Measurements from ENCODE around the gene FAM209A.
A peak's percentile ranks its signal among the peaks of the same experiment; 100 is the strongest.

The FAM209A gene

DNA sequence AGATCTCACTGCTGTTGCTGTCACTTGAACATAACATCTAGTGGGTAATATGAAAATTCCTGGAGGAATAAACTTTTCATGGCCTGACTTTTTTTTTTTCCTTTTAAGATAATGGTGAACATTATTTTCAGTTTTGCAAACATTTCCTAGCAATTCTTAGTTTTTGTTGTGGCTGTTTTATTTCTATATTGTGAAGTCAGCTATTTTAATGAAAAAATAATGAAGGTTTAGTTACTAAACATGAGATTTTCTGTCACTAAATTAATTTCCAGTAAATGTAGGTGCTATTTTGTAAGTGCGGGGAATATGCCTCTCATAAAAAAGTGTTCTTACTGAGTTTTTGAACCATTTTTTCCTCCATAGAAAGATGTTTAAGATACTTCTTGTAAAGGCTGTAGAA lies 23.4 kb upstream of the FAM209A start:
- Histone ChIP-seq H3K9me2 (replicated peaks; ENCODE audit: insufficient read depth, low read length) (no peaks in the 10 kb centered on the region), H3K27me3 (replicated peaks; ENCODE audit: insufficient read depth, low read length) (no peaks in the 10 kb centered on the region), H3K9ac (ENCODE audit: low read length) (no peak overlapping the region), H3K27ac (ENCODE audit: low read length) (no peak overlapping the region), H3K36me3 (replicated peaks; ENCODE audit: insufficient read depth, low read length) (no peaks in the 10 kb centered on the region), H3K4me3 (ENCODE audit: low read length) (no peak overlapping the region), H3K4me1 (ENCODE audit: low read length) (no peaks in the 10 kb centered on the region), H3K79me2 (ENCODE audit: low read length) (peaks cover 5% of the 10 kb centered on the region), H3F3A (ENCODE audit: insufficient read depth, low read length) (no peaks in the 10 kb centered on the region), H4K20me1 (ENCODE audit: insufficient read depth, low read length) (no peaks in the 10 kb centered on the region), H3K9me3 (replicated peaks; ENCODE audit: insufficient read depth, low read length) (no peaks in the 10 kb centered on the region), H2AFZ (ENCODE audit: low read length) (no peak overlapping the region), H3K4me2 (ENCODE audit: low read depth, low read length) (no peak overlapping the region)
- DNase-seq: no peak
- no peak for TF ChIP-seq EZH2phosphoT487 (IDR thresholded peaks at IDR 0.05; ENCODE audit: low read length)
- TF ChIP-seq, protein P1, sequence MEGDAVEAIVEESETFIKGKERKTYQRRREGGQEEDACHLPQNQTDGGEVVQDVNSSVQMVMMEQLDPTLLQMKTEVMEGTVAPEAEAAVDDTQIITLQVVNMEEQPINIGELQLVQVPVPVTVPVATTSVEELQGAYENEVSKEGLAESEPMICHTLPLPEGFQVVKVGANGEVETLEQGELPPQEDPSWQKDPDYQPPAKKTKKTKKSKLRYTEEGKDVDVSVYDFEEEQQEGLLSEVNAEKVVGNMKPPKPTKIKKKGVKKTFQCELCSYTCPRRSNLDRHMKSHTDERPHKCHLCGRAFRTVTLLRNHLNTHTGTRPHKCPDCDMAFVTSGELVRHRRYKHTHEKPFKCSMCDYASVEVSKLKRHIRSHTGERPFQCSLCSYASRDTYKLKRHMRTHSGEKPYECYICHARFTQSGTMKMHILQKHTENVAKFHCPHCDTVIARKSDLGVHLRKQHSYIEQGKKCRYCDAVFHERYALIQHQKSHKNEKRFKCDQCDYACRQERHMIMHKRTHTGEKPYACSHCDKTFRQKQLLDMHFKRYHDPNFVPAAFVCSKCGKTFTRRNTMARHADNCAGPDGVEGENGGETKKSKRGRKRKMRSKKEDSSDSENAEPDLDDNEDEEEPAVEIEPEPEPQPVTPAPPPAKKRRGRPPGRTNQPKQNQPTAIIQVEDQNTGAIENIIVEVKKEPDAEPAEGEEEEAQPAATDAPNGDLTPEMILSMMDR (IDR thresholded peaks at IDR 0.05; ENCODE audit: low read length): no peak

DNA sequence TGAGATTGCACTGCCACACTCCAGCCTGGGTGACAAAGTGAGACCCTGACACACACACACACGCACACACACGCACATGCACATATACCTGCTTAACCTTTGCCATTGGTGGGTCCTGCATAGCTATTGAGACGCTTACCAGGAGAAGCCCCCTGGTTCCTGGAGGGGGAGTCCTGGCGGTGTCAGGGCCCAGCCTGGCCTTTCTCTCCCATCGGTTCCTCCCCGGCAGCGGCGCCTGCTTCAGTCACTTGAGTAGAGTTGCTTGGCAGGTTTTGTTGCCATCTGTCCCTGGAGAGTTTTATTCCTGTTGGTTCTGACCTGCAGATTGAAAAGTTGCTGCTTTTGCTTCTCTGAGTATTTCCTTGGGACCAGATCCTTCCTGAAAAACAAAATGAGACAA lies 20.6 kb upstream of the FAM209A start:
- TF ChIP-seq EZH2 (optimal IDR thresholded peaks at IDR 0.05; ENCODE audit: low read depth, low read length) (no peak), EZH2phosphoT487 (IDR thresholded peaks at IDR 0.05; ENCODE audit: low read length) (no peak)
- TF ChIP-seq, protein P1 (IDR thresholded peaks at IDR 0.05; ENCODE audit: low read length): no peak
- DNase-seq: no peak
- no peak overlapping the region for H3K4me2 ChIP-seq (ENCODE audit: low read depth, low read length)
- H3K36me3 ChIP-seq (replicated peaks; ENCODE audit: insufficient read depth, low read length): no peaks in the 10 kb centered on the region
- peaks cover 7% of the 10 kb centered on the region for H3K79me2 ChIP-seq (ENCODE audit: low read length)
- H3K9me2 ChIP-seq (replicated peaks; ENCODE audit: insufficient read depth, low read length): no peaks in the 10 kb centered on the region
- H3K27me3 ChIP-seq (replicated peaks; ENCODE audit: insufficient read depth, low read length): no peaks in the 10 kb centered on the region
- H3K9ac ChIP-seq (ENCODE audit: low read length): no peak overlapping the region
- H3K9me3 ChIP-seq (replicated peaks; ENCODE audit: insufficient read depth, low read length): no peaks in the 10 kb centered on the region
- no peaks in the 10 kb centered on the region for H3F3A ChIP-seq (ENCODE audit: insufficient read depth, low read length)
- H3K4me3 ChIP-seq (ENCODE audit: low read length): no peak overlapping the region
- H3K27ac ChIP-seq (ENCODE audit: low read length): no peak overlapping the region
- no peaks in the 10 kb centered on the region for H4K20me1 ChIP-seq (ENCODE audit: insufficient read depth, low read length)
- H2AFZ ChIP-seq (ENCODE audit: low read length): no peak overlapping the region
- no peaks in the 10 kb centered on the region for H3K4me1 ChIP-seq (ENCODE audit: low read length)

DNA sequence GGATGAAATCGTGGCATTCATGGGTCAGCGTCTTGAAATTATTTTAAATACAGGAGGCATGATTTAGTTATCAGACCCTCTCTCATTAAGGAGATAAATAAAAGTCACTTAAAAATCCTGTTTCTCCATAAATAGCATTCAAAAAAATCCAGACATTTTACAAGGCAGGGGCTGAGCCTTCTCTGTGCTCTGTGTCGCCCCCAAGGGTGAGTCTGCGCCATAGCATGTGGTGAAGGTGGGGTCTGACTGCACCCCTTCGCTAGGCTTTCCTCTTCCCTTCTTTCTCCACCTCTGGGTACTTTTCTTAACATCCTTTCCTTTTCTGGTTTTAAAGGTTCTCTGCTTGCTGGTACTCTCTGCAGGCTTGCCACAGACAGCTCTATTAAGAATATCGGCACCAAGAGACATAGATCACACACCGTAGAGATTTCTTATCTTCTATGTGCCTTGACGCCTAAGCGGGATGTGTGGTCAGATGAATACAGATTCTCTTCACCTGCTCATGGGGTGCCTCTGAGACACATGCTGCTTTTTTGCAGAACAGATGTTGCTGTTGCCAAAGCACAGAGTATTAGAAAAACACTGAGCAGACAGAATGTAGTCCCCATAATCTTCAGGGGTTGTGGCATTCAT lies 20.1 kb upstream of the FAM209A start:
- Histone ChIP-seq H3K27ac (ENCODE audit: low read length) (no peak overlapping the region), H3K36me3 (replicated peaks; ENCODE audit: insufficient read depth, low read length) (no peaks in the 10 kb centered on the region), H3K4me2 (ENCODE audit: low read depth, low read length) (no peak overlapping the region), H3K27me3 (replicated peaks; ENCODE audit: insufficient read depth, low read length) (no peaks in the 10 kb centered on the region), H3K9me2 (replicated peaks; ENCODE audit: insufficient read depth, low read length) (no peaks in the 10 kb centered on the region), H4K20me1 (ENCODE audit: insufficient read depth, low read length) (no peaks in the 10 kb centered on the region), H3K4me3 (ENCODE audit: low read length) (no peak overlapping the region), H2AFZ (ENCODE audit: low read length) (no peak overlapping the region), H3K79me2 (ENCODE audit: low read length) (peaks cover 7% of the 10 kb centered on the region), H3K9ac (ENCODE audit: low read length) (no peak overlapping the region), H3K4me1 (ENCODE audit: low read length) (no peaks in the 10 kb centered on the region), H3K9me3 (replicated peaks; ENCODE audit: insufficient read depth, low read length) (no peaks in the 10 kb centered on the region), H3F3A (ENCODE audit: insufficient read depth, low read length) (no peaks in the 10 kb centered on the region)
- DNase-seq: no peak
- TF ChIP-seq EZH2 (optimal IDR thresholded peaks at IDR 0.05; ENCODE audit: low read depth, low read length): no peak
- no peak for TF ChIP-seq EZH2phosphoT487 (IDR thresholded peaks at IDR 0.05; ENCODE audit: low read length)
- TF ChIP-seq, protein P1 (IDR thresholded peaks at IDR 0.05; ENCODE audit: low read length): peak; percentile 36
